Calu3 (cell line): Measurements from ENCODE around the gene MOB1A. TPM values are rescaled to one million over a fixed set of nuclear protein-coding genes. Genes with fewer than 3 reads are reported as not detected.

ENCODE experiments used
- BruUV-seq: library from RNA; stranded (reverse); fragments of 400-500 nt; replicated peaks from 2 replicates; lab custom pipeline; 2021; lab: Mats Ljungman, UMichigan
- CTCF ChIA-PET: fragments of 300-600 bp; sonication (Branson Sonifier 250); formaldehyde crosslinking; loops from one replicate; lab custom pipeline; 2022; ENCODE audit warnings: antibody characterized with exemption; lab: Charles Lee
- DNase-seq: peaks from one replicate; pipeline ENCODE4 v3.0.0; 2022
- H3K27ac Mint-ChIP-seq: one replicate; pipeline ENCODE4 v1.8.0; 2022; ENCODE audit warnings: mixed read lengths; ENCODE audit not compliant: unreplicated experiment
- H3K27me3 Mint-ChIP-seq: one replicate; pipeline ENCODE4 v1.8.0; 2022; ENCODE audit warnings: mixed read lengths; ENCODE audit not compliant: unreplicated experiment
- H3K36me3 Mint-ChIP-seq: one replicate; pipeline ENCODE4 v1.8.0; 2022; ENCODE audit warnings: mild to moderate bottlenecking, moderate library complexity, mixed read lengths; ENCODE audit not compliant: insufficient read depth, unreplicated experiment
- H3K4me1 Mint-ChIP-seq: one replicate; pipeline ENCODE4 v1.8.0; 2022; ENCODE audit warnings: mild to moderate bottlenecking, low read depth, mixed read lengths; ENCODE audit not compliant: unreplicated experiment
- H3K4me3 Mint-ChIP-seq: one replicate; pipeline ENCODE4 v1.8.0; 2022; ENCODE audit warnings: mild to moderate bottlenecking, low read depth, moderate library complexity, mixed read lengths; ENCODE audit not compliant: unreplicated experiment
- H3K9me3 Mint-ChIP-seq: one replicate; pipeline ENCODE4 v1.8.0; 2022; ENCODE audit warnings: low read depth, mixed read lengths; ENCODE audit not compliant: unreplicated experiment
- intact Hi-C: fragments of 100-400 bp; cut with micrococcal nuclease; formaldehyde crosslinking; loops from one replicate; pipeline ENCODE4 v1.10.0; 2022; ENCODE audit not compliant: unreplicated experiment
- total RNA-seq: library from RNA; stranded (reverse); gene quantifications from 2 replicates; pipeline ENCODE4 v1.2.3, GENCODE V29; 2022
- TF ChIP-seq, protein P1 (sequence below): fragments of 200-600 bp; IDR thresholded peaks from one replicate; pipeline ENCODE4 v1.8.0; 2022; ENCODE audit warnings: antibody characterized with exemption; ENCODE audit not compliant: unreplicated experiment

Gene MOB1A
- total RNA-seq, 1 experiment from 2014 or later: 119 TPM

DNA sequence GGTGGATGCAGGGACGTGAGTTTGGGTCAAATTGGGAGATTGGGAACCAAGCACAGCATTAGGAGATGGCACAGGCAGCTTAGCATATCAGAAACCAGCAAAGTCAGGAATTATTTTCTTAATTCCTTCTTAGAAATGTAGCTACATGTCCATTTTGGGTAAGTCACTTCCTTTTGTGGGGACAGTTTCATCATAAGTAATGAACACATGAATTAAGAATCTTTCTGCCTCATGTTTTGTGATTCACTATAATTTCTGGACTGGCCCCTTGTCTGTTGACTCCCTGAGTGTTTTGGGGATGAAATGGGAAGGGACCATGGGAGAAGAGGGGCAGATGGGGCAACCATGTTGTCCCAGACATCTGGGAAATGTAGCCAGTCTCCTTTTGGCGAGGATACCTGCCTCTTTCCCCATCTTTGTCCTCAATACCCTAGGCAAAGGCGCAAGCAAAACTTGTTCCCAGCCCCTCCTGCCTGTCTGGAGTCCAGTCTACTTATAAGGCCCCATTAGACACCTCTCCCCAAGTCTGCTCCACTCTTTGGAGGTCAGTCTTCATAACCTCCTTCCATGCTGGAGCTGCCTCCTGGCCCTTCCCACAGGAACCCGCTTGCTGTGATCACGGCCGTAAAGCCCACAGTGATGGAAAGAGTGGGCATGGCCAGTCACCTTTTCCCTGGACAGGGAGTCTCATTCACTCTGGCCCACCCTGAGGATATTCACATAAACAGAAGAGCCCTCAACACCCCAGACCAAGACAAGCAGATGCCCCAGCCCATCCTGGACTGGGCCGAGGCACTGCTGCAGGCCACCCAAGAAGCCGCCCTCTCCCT is 45.5 kb upstream of the MOB1A start:
- TF ChIP-seq, protein P1, sequence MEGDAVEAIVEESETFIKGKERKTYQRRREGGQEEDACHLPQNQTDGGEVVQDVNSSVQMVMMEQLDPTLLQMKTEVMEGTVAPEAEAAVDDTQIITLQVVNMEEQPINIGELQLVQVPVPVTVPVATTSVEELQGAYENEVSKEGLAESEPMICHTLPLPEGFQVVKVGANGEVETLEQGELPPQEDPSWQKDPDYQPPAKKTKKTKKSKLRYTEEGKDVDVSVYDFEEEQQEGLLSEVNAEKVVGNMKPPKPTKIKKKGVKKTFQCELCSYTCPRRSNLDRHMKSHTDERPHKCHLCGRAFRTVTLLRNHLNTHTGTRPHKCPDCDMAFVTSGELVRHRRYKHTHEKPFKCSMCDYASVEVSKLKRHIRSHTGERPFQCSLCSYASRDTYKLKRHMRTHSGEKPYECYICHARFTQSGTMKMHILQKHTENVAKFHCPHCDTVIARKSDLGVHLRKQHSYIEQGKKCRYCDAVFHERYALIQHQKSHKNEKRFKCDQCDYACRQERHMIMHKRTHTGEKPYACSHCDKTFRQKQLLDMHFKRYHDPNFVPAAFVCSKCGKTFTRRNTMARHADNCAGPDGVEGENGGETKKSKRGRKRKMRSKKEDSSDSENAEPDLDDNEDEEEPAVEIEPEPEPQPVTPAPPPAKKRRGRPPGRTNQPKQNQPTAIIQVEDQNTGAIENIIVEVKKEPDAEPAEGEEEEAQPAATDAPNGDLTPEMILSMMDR: no peak
- no peak overlapping the region for H3K4me3 Mint-ChIP-seq
- peaks cover 14% of the 10 kb centered on the region for H3K4me1 Mint-ChIP-seq
- no peak for DNase-seq
- CTCF ChIA-PET: no interaction called here
- no TSS peak for BruUV-seq
- H3K36me3 Mint-ChIP-seq: peaks cover 29% of the 10 kb centered on the region
- no peak overlapping the region for H3K27ac Mint-ChIP-seq
- no peaks in the 10 kb centered on the region for H3K27me3 Mint-ChIP-seq
- intact Hi-C loops: no loop called here
- no peaks in the 10 kb centered on the region for H3K9me3 Mint-ChIP-seq

DNA sequence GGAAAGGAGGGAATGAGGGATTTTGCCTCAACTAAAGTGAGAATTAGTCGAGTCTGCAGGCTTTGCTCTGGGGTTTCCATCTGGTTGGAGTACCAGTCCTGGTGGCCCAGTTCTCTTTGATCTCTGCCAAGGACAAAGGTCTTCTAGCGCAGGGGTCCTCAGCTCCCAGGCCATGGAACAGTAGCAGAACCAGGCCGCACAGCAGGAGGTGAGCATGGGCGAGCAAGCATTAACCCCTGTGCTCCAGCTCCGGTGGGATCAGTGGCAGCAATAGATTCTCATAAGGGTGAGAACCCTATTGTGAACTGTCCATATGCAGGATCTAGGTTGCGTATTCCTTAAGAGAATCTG is 43.6 kb upstream of the MOB1A start:
- no TSS peak for BruUV-seq
- peak overlapping the region; percentile 67 for H3K27ac Mint-ChIP-seq
- TF ChIP-seq, protein P1: no peak
- no peaks in the 10 kb centered on the region for H3K9me3 Mint-ChIP-seq
- CTCF ChIA-PET: no interaction called here
- H3K4me1 Mint-ChIP-seq: peaks cover 14% of the 10 kb centered on the region
- no peaks in the 10 kb centered on the region for H3K27me3 Mint-ChIP-seq
- no peak overlapping the region for H3K4me3 Mint-ChIP-seq
- intact Hi-C loops: no loop called here
- DNase-seq: no peak
- peaks cover 41% of the 10 kb centered on the region for H3K36me3 Mint-ChIP-seq

DNA sequence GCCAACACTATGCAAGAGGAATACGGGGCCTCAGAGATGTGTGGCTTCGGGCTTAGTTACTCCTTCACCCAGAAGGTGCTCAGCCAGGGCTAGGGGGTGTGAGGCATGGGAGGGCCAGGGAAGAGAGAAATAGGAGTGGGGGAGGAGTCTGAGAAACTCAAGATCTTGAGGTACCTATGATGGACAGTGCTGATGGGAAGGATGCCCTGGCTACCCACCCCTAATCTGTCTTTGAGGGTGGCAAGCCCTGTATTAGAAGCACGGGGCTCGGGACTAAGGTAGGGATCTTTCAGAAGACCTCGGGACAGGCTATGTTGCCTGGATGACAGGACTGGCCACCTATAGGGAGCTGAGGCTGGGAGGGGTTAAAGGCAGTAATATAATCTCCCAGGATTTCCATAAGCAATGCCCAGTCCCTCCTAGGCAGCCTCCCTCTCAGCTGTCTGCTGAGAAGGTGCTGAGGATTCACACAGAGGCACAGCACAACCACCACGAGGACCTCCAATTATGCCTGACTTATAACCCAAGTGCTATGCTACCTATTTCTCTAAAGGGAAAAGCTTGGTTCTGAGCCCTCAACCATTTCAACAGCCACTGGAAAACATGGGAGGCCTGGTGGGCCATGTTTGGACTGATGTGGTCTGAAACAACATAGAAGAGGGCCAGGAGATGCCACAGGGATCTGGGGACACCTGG is 43.1 kb upstream of the MOB1A start:
- Mint-ChIP-seq H3K36me3 (peaks cover 46% of the 10 kb centered on the region), H3K27ac (no peak overlapping the region), H3K4me3 (no peak overlapping the region), H3K9me3 (no peaks in the 10 kb centered on the region), H3K27me3 (no peaks in the 10 kb centered on the region), H3K4me1 (peaks cover 11% of the 10 kb centered on the region)
- DNase-seq: no peak
- no TSS peak for BruUV-seq
- CTCF ChIA-PET: no interaction called here
- TF ChIP-seq, protein P1: no peak
- intact Hi-C loops: no loop called here

DNA sequence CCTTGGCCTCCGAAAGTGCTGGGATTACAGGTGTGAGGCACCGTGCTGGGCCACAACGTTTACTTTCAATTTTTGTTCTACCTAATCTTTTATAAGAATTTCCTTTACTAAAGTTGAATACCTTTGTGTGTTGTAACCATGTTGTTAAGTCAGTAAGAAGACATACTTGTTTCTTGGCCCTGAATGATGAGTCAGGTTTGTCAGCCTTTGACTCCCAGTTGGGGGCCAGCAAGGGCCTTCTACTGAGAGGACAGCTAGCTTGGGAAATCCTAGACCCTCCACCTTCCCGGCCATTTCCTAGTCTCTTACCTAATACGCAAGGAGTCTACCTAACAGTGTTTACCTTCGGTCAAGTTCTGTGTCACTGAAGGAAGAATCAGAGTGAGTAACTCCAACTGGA is 42.4 kb upstream of the MOB1A start:
- intact Hi-C loops: no loop called here
- DNase-seq: no peak
- no peaks in the 10 kb centered on the region for H3K27me3 Mint-ChIP-seq
- no peak overlapping the region for H3K27ac Mint-ChIP-seq
- no peak overlapping the region for H3K4me3 Mint-ChIP-seq
- H3K9me3 Mint-ChIP-seq: no peaks in the 10 kb centered on the region
- H3K4me1 Mint-ChIP-seq: peaks cover 4% of the 10 kb centered on the region
- BruUV-seq: no TSS peak
- TF ChIP-seq, protein P1: no peak
- peaks cover 49% of the 10 kb centered on the region for H3K36me3 Mint-ChIP-seq
- CTCF ChIA-PET: no interaction called here
